HepG2 (cell line): ENCODE data around the gene SCYL1. TPM values are rescaled to one million over a fixed set of nuclear protein-coding genes. Genes with fewer than 3 reads are reported as not detected.

Experiments
- ATF1 ChIP-seq: IDR thresholded peaks from 2 replicates; pipeline ENCODE4 v1.6.1; 2016; ENCODE audit warnings: mild to moderate bottlenecking, control low read depth
- GTF3A ChIP-seq: sonication (generic); formaldehyde crosslinking; conservative IDR thresholded peaks from 2 replicates; pipeline ENCODE4 v1.4.0; 2020; ENCODE audit warnings: mild to moderate bottlenecking, missing genetic modification reagents
- JARID2 ChIP-seq: sonication (generic); formaldehyde crosslinking; IDR thresholded peaks from 2 replicates; pipeline ENCODE4 v1.8.1; 2023; ENCODE audit warnings: missing genetic modification reagents, inconsistent platforms; ENCODE audit not compliant: insufficient replicate concordance
- RCOR2 ChIP-seq: IDR thresholded peaks from 2 replicates; pipeline ENCODE4 v1.6.1; 2016; ENCODE audit warnings: missing biosample characterization, missing genetic modification reagents
- SMARCC2 ChIP-seq: fragments of 450-650 bp; IDR thresholded peaks from 2 replicates; pipeline ENCODE4 v1.6.1; 2017; ENCODE audit warnings: antibody characterized with exemption, mild to moderate bottlenecking
- WIZ ChIP-seq: sonication (generic); formaldehyde crosslinking; IDR thresholded peaks from 2 replicates; pipeline ENCODE4 v1.5.1; 2020; ENCODE audit warnings: mild to moderate bottlenecking, missing genetic modification reagents
- ZIK1 ChIP-seq: sonication (generic); formaldehyde crosslinking; IDR thresholded peaks from 2 replicates; pipeline ENCODE4 v1.5.0; 2020; ENCODE audit warnings: mild to moderate bottlenecking, low read depth, missing genetic modification reagents, borderline replicate concordance
- ZNF407 ChIP-seq: sonication (generic); formaldehyde crosslinking; IDR thresholded peaks from one replicate; pipeline ENCODE4 v1.5.1; 2020; ENCODE audit warnings: mild to moderate bottlenecking, missing genetic modification reagents; ENCODE audit errors: not compliant biosample characterization
- ZNF629 ChIP-seq: sonication (generic); formaldehyde crosslinking; conservative IDR thresholded peaks from 2 replicates; pipeline ENCODE4 v1.5.0; 2020; ENCODE audit warnings: missing genetic modification reagents
- polyA plus RNA-seq, 8 experiments: library from polyadenylated mRNA; depleted of rRNA in 3 of 8; stranded (reverse) in 7 of 8; unstranded in 1 of 8; fragments of >200 nt; fragmentation: Illumina TruSeq in 4 of 8; extraction: Trizol in 4 of 8; gene quantifications; 2 replicates each; pipeline versions ENCODE4 v1.2.1 to v1.2.3, GENCODE V29; 2011 to 2016; ENCODE audit warnings: low read depth in 4 of 8, missing spikeins in 1 of 8, mixed read lengths in 1 of 8; ENCODE audit not compliant: insufficient read depth in 1 of 8
- total RNA-seq, 5 experiments: library from RNA; depleted of rRNA; stranded (reverse); fragments of >200 nt; fragmentation: Illumina TruSeq; extraction: Trizol; gene quantifications; 2 replicates each; pipeline ENCODE4 v1.2.3, GENCODE V29; 2016; ENCODE audit warnings: low read depth in 1 of 5
- TF ChIP-seq, protein P1 (sequence below): sonication (generic); formaldehyde crosslinking; IDR thresholded peaks from 2 replicates; pipeline ENCODE4 v1.4.0; 2020; ENCODE audit warnings: mild to moderate bottlenecking, missing genetic modification reagents
- TF ChIP-seq, protein P2 (sequence below): sonication (generic); formaldehyde crosslinking; IDR thresholded peaks from 2 replicates; pipeline ENCODE4 v1.4.0; 2020; ENCODE audit warnings: missing genetic modification reagents

Gene SCYL1
- total and polyA plus RNA-seq, 2 of the 13 experiments (the other 11 are each of a cell fraction or from before 2014, with no cell fraction given) = 65.9 to 103 TPM

DNA sequence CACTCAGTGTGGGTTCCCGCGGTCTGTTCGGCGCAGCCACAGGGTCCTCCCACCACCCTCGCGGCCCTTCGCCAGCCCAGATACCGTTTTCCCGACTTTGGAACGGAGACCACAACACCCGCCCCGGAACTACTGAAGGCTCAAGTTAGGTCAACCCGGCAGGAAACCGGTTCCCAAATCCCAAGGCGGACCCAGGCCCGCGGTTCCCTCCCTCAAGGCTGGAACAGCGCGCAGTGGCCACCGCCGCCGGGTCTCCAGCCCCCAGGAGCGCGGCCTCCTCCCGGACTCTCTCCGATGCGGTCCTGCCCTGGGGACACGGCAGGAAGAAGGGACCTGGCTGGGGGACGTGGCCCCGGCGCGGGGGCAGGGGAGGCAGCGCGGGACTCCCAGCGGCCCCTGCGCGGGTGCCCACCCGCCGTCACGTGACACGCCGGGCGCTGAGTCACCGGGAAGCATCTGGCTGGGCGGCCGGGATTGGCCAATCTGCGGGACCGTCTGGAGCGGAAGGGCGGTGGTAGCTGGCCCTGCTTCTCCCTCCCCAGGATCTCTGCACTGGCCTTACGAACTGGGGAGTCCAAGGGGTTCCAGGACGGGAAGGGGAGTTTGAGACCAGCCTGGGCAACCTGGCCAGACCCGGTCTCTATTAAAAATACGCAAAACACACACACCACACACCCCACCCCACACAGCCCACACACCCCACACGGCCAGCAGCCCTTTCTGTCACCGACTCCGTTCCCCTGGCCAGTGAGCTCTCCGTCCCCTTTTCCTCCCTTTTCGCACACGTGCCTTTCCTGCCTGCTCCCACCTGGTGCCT, 47.5 kb upstream of the SCYL1 start (continued):
- TF ChIP-seq, protein P1, sequence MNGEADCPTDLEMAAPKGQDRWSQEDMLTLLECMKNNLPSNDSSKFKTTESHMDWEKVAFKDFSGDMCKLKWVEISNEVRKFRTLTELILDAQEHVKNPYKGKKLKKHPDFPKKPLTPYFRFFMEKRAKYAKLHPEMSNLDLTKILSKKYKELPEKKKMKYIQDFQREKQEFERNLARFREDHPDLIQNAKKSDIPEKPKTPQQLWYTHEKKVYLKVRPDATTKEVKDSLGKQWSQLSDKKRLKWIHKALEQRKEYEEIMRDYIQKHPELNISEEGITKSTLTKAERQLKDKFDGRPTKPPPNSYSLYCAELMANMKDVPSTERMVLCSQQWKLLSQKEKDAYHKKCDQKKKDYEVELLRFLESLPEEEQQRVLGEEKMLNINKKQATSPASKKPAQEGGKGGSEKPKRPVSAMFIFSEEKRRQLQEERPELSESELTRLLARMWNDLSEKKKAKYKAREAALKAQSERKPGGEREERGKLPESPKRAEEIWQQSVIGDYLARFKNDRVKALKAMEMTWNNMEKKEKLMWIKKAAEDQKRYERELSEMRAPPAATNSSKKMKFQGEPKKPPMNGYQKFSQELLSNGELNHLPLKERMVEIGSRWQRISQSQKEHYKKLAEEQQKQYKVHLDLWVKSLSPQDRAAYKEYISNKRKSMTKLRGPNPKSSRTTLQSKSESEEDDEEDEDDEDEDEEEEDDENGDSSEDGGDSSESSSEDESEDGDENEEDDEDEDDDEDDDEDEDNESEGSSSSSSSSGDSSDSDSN (CRISPR knock-in tag) = peak; percentile 80; the same call in 1 of the 2 replicates
- no peak for TF ChIP-seq SMARCC2
- no peak for TF ChIP-seq ATF1 (CRISPR knock-in tag)
- 0 out of 2 replicates have a peak, but pooled peaks have one; percentile 38 for TF ChIP-seq WIZ (CRISPR knock-in tag)
- TF ChIP-seq, protein P2, sequence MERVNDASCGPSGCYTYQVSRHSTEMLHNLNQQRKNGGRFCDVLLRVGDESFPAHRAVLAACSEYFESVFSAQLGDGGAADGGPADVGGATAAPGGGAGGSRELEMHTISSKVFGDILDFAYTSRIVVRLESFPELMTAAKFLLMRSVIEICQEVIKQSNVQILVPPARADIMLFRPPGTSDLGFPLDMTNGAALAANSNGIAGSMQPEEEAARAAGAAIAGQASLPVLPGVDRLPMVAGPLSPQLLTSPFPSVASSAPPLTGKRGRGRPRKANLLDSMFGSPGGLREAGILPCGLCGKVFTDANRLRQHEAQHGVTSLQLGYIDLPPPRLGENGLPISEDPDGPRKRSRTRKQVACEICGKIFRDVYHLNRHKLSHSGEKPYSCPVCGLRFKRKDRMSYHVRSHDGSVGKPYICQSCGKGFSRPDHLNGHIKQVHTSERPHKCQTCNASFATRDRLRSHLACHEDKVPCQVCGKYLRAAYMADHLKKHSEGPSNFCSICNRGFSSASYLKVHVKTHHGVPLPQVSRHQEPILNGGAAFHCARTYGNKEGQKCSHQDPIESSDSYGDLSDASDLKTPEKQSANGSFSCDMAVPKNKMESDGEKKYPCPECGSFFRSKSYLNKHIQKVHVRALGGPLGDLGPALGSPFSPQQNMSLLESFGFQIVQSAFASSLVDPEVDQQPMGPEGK (CRISPR knock-in tag) = peak; percentile 95
- TF ChIP-seq ZNF629 = no peak; the same call in 1 of the 2 replicates
- peak; percentile 72; the same call in 1 of the 2 replicates for TF ChIP-seq ZIK1 (CRISPR knock-in tag)
- TF ChIP-seq ZNF407 = peak; percentile 89
- no peak for TF ChIP-seq RCOR2 (CRISPR knock-in tag)
- no peak for TF ChIP-seq JARID2 (CRISPR knock-in tag)
- no peak for TF ChIP-seq GTF3A (CRISPR knock-in tag)
